GM19043 (cell line): ENCODE measurements around the gene PLAC1.

Source experiments
- ATAC-seq: cut with Tn5 transposase; IDR thresholded peaks from one replicate; pipeline ENCODE4 v1.9.1; 2021; ENCODE audit warnings: low read depth; ENCODE audit not compliant: unreplicated experiment

The PLAC1 gene

DNA sequence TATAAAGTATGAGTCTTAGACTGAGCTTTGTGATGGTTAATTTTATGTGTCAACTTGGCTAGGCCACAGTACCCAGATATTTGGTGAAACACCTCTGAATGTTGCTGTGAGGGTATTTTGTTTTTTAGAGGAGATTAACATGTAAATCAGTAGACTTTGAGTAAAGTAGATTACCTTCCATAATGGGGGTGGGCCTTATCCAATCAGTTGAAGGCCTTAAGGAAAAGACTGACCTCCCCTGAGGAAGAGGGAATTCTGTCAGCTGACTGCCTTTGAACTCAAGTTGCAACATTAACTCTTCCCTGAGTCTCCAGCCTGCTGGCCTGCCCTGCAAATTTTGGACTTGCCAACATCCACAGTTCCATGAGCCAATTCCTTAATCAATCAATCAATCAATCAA, 66.0 kb downstream of the PLAC1 start:
- ATAC-seq, result no peak

- no peak for ATAC-seq
These were observed 66.8 kb downstream of the PLAC1 start for GRCh38 chrX:134591502-134591901.

- ATAC-seq, result no peak
These were observed 69.5 kb downstream of the PLAC1 start for GRCh38 chrX:134588806-134589205.

DNA sequence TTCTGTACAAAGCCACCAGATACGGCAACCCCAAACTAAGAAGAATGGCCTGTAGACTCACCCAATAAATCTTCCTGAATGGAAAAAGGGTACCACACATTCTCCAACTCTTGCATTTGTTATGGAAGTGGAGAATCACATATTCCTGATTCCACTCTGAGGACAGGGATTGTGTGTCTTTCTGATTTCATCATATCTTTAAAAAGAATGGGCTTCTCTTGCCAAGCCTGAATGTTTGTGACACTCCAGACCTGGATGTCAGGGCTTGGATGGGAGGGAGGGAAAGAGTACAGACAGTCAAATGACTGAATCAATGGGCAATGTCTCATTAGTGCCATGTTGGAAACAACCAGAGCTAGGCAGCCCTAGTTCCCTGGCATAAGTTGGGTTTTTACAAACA, 77.4 kb downstream of the PLAC1 start:
- no peak for ATAC-seq

DNA sequence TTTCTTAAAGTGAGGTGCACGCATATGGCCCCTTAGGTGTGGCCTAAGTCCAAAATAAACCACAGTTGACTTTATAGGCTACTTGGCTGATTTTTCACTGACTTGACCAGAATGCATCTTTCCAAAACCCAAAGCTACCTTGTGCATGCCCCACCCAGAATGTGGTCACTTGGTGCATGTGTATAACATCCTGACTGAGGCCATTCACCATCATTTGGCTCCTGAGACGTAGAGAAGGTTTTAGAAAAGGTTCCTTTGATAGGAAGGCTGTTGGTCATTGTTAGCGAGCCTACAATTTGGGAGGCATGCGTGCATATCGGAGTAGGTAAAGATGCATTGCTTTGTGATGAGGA, 84.6 kb downstream of the PLAC1 start:
- no peak for ATAC-seq

DNA sequence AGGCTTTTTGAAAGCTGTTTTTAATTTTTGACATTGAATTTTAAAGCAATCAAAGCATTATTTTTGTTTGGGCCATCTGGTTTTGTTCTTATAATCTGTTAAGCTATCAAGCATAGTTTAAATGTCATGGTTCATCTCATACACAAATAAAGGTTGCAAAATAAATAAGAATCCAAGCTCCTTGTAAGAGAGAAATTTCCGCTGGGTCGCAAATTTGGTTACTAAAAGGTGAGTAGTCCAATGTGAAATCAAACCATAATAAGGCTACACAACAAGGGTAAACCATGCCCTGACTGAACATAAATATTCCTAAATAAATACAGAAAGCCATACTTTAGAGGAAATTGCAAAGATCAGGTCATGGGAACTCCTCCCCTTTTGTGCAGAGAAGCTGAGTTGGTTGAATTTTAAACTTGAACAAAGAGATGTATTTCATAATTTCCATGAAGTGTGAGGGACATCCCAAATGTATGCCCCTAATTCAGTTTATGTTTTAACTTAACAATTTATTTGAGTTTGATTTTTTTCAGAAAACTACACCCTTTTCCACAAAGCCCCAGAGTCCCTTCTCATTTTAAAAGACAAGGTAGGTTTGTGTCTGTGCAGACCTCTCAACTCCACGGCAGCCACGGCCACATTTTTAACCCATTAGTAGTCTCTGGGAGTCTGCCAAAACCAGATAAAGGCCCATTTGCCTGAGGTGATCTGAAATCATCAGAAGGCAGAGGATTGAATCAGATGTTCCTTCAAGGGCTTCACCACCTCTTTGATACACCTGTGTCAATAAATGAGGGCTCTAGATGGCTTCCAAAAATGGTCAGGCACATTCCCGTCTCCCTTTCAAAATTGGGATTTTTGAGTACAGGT, 85.2 kb downstream of the PLAC1 start:
- no peak for ATAC-seq

DNA sequence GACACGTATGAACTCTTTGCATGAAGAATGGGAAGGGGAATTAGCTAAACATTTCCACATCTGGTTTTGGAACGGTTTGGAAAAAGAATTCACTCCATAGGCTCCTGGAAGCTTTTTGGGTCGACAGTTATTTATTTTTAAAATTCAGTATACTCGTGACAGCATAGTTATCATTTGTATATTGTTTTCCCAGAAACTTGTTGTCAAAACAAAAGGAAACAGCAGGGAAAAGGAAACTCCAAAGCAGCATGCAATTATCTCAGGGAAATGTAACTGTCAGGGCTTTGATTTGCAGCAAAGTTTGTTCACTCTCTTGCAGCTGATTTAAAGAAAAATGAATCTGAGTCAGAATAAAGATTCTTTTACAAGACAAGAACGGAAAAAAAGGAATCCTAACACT, 86.5 kb downstream of the PLAC1 start:
- ATAC-seq, result no peak

DNA sequence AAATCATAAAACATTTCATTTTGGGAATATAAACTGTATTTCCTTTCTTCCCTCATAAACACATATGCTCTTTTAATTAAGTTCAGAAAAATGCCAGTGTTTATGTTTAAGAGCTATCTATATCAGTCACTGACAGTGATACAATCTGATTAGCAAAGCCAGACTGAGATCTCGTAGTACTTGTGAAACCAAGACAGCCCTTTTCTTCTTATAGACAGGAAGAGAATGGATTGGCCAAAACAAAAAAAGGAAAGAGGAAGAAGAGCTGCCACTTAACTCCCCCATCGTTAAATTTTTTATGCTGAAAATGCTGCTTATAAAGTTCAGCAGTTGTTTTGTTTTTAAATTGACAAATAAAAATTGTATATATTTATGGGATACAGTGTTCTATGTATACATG, 87.4 kb downstream of the PLAC1 start:
- ATAC-seq, result no peak

GRCh38 chrX:134570509-134570846, 87.8 kb downstream of the PLAC1 start:
- no peak for ATAC-seq

- ATAC-seq, result no peak
These were observed 89.0 kb downstream of the PLAC1 start for GRCh38 chrX:134569306-134569705.

GRCh38 chrX:134568285-134569016, 89.8 kb downstream of the PLAC1 start:
- no peak for ATAC-seq

- no peak for ATAC-seq
These were observed 91.8 kb downstream of the PLAC1 start for GRCh38 chrX:134566506-134566905.

DNA sequence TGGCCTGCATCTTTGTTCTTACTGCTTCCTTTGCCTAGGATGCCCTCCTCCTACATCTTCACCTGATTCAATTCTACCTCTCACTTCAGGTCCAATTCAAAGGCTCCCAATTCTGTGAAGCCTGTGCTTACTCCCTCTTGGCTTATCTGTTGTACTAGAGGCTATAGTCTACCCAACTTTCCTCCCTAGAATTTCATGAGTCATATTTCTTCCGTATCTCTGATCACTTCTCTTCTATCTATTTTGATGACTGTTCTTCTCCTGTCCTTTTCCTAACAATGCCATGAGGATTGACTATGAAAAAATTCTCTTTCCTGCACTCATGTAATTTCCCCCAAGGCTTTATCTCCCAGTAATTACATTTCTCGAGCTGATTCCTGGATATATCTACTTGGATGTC, 96.3 kb downstream of the PLAC1 start:
- no peak for ATAC-seq

DNA sequence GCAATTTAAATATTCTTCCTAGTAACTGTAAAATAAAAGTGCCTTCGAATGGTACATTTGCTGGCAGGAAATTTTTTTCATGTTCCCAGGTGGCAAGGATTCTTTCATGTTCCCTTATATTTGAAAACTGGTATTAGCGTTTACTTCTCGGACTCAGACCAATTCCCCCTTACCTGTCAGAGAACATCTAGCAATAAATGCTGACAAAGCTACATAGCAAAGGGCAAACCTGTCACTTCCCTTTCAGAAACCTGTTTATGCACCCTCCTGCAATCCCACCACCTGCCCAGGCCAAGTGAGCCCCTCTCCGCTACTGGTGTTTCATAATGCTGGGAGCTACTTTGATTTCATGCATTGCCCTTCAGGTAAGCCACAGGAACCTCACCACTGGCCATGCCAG, 100.1 kb downstream of the PLAC1 start:
- ATAC-seq, result no peak

GRCh38 chrX:134554291-134554690, 104.0 kb downstream of the PLAC1 start:
- ATAC-seq, result no peak

- ATAC-seq, result no peak
These were observed 105.9 kb downstream of the PLAC1 start for GRCh38 chrX:134552351-134552750.

DNA sequence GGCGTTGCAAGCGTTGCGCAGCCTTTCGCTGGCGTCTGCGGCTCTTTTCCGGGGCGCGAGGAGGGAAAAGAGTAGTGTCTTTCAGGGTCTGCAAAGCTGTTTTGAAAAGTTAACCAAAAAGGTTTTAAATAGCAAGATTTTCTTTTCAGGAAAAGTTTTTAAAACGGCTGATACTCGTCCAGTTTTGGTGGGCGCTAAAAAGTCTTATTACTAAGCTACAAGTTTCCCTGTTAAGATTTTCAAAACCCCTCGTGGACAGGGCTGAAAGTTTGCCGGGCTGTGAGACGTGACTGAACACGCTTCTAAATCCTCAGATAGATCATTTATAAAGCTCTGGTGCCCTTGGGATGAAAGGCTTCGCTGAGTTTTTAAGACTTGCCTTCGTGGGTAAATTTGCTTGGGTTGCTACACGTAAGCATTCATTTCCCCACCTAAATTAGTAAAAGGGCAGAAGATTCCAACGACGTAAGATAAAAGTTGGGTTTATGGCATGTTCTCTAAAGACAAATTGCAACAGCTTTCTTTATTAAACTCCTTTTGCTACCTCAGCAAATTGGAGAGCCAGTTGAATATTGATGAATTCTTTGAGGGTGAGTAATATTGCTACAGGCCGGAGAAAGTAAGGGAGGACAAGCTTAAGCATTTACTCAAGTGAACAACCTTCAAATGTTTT, 106.8 kb downstream of the PLAC1 start:
- no peak for ATAC-seq

DNA sequence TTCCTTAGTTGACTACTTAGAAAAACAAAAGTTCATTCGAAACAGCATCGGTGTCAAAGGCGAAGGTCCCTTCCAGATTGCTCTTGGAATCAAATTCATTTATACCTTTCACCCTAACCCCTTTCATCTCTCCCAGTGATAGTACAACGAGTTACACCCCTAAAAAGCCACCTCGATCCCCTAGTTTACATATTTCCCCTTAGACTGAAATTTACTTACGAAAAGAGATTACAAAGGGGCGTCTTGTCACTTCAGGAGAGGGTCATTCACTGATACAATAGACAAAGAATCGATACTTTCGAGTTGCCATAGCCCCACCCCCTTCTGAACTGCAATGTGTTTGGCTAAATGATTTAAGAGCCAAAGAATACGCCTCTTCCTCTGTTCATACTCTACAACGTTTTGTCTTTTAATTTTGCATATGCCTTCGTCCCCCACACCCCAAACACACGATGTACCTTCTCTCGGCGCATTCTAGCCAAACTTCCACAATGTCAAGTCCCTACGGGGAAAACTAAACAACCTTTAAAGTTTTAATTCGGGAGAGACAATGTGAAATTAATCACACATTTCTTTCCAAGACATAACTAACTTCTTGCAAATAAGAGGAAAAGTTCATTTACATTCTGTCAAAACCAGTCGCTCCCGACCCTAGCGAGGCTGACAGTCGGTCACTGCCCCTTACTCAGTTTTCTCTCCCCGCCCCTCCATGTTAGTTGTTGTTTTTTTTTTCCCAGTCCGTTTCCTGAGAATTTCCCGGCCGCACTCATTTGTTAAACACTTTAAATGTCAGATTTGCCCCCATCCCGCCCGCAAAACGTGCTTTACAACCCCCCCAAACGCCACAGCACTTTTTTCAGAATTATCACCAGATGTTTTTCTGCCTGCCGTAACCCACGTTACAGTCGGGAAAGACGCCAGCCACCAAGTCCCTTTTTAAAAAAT, 109.7 kb downstream of the PLAC1 start:
- ATAC-seq, result no peak

DNA sequence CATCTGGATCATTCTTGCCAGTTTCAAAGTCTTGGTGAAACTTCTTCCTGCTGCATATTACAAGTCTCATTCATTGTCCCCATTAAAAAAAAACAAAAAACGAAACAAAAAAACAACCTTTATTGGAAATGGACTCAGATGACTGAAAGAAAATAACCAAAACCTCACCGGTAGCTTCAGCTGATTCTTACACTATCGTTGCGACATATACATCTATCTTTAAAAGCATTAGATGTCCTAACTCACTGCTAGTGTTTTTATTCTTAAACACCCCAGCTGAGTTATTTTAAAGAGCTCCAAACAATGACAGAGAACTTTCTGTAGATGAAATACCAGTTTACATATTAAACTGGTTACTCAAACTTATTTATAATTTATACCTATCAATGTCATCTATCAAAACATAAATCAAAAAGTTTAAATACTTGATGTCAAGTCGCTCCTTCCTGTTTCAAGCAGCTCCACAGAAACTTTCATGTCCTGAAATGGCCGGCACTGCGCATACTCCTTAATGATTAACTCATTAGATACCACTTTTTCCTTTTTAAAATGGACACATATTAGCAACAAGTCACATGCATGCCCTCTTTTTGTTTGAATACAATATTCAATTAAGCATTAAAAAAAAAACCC, 111.1 kb downstream of the PLAC1 start:
- no peak for ATAC-seq

GRCh38 chrX:134546187-134546586, 112.1 kb downstream of the PLAC1 start:
- ATAC-seq, result no peak
